Prostate gland (tissue), 2 donors: Measurements from ENCODE around the gene PIGQ.

Experiments used
- POLR2A ChIP-seq: fragments of 450-650 bp; IDR thresholded peaks from one replicate; pipeline ENCODE4 v1.6.1; 2016; ENCODE audit warnings: antibody characterized with exemption, mild to moderate bottlenecking
- POLR2AphosphoS5 ChIP-seq: sonication (generic); formaldehyde crosslinking; IDR thresholded peaks from one replicate; pipeline ENCODE4 v1.6.1; 2017; ENCODE audit warnings: antibody characterized with exemption
- TF ChIP-seq, protein P1 (sequence below), 4 experiments: fragments of 200-600 bp in 2 of 4; fragments of 450-650 bp in 2 of 4; sonication (generic) in 2 of 4; IDR thresholded peaks; 1 replicate in 3 of 4; 2 replicates in 1 of 4; pipeline ENCODE4 v1.5.1; 2016 to 2019; ENCODE audit warnings: antibody characterized with exemption in 4 of 4, mild to moderate bottlenecking in 2 of 4, moderate library complexity in 2 of 4

- TF ChIP-seq, protein P1, sequence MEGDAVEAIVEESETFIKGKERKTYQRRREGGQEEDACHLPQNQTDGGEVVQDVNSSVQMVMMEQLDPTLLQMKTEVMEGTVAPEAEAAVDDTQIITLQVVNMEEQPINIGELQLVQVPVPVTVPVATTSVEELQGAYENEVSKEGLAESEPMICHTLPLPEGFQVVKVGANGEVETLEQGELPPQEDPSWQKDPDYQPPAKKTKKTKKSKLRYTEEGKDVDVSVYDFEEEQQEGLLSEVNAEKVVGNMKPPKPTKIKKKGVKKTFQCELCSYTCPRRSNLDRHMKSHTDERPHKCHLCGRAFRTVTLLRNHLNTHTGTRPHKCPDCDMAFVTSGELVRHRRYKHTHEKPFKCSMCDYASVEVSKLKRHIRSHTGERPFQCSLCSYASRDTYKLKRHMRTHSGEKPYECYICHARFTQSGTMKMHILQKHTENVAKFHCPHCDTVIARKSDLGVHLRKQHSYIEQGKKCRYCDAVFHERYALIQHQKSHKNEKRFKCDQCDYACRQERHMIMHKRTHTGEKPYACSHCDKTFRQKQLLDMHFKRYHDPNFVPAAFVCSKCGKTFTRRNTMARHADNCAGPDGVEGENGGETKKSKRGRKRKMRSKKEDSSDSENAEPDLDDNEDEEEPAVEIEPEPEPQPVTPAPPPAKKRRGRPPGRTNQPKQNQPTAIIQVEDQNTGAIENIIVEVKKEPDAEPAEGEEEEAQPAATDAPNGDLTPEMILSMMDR (IDR thresholded peaks at IDR 0.05), result no peak
- TF ChIP-seq POLR2AphosphoS5 (no peak), POLR2A (no peak)
These were observed 14.0 kb upstream of the PIGQ start for GRCh38 chr16:555528-556473.
